ENCODE measurements around the gene ARF6.
"Not testable (repeated sequence)": the region's sequence is repeated elsewhere in the genome, so short reads cannot be mapped to it uniquely, and the experiment has no call there.

ARF6 gene

DNA sequence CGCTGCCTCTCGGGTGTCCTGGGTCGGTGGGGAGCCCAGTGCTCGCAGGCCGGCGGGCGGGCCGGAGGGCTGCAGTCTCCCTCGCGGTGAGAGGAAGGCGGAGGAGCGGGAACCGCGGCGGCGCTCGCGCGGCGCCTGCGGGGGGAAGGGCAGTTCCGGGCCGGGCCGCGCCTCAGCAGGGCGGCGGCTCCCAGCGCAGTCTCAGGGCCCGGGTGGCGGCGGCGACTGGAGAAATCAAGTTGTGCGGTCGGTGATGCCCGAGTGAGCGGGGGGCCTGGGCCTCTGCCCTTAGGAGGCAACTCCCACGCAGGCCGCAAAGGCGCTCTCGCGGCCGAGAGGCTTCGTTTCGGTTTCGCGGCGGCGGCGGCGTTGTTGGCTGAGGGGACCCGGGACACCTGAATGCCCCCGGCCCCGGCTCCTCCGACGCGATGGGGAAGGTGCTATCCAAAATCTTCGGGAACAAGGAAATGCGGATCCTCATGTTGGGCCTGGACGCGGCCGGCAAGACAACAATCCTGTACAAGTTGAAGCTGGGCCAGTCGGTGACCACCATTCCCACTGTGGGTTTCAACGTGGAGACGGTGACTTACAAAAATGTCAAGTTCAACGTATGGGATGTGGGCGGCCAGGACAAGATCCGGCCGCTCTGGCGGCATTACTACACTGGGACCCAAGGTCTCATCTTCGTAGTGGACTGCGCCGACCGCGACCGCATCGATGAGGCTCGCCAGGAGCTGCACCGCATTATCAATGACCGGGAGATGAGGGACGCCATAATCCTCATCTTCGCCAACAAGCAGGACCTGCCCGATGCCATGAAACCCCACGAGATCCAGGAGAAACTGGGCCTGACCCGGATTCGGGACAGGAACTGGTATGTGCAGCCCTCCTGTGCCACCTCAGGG, 679 bp downstream of the ARF6 start:
- Mint-ChIP-seq H3K36me3 (ENCODE audit: low read depth) (peaks cover 38% of the 10 kb centered on the region), H3K4me3 (peak overlapping the region; percentile 92 to 96 (median 96)), H3K27me3 (ENCODE audit: low read depth) (no peaks in the 10 kb centered on the region), H3K4me1 (peaks cover 42% of the 10 kb centered on the region), H3K27ac (peak overlapping the region; percentile 99 to 100 (median 100)), H3K9me3 (no peaks in the 10 kb centered on the region)
- TF ChIP-seq, protein P1, sequence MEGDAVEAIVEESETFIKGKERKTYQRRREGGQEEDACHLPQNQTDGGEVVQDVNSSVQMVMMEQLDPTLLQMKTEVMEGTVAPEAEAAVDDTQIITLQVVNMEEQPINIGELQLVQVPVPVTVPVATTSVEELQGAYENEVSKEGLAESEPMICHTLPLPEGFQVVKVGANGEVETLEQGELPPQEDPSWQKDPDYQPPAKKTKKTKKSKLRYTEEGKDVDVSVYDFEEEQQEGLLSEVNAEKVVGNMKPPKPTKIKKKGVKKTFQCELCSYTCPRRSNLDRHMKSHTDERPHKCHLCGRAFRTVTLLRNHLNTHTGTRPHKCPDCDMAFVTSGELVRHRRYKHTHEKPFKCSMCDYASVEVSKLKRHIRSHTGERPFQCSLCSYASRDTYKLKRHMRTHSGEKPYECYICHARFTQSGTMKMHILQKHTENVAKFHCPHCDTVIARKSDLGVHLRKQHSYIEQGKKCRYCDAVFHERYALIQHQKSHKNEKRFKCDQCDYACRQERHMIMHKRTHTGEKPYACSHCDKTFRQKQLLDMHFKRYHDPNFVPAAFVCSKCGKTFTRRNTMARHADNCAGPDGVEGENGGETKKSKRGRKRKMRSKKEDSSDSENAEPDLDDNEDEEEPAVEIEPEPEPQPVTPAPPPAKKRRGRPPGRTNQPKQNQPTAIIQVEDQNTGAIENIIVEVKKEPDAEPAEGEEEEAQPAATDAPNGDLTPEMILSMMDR (IDR thresholded peaks at IDR 0.05; ENCODE audit: unreplicated experiment in 3 of 3), result no peak

DNA sequence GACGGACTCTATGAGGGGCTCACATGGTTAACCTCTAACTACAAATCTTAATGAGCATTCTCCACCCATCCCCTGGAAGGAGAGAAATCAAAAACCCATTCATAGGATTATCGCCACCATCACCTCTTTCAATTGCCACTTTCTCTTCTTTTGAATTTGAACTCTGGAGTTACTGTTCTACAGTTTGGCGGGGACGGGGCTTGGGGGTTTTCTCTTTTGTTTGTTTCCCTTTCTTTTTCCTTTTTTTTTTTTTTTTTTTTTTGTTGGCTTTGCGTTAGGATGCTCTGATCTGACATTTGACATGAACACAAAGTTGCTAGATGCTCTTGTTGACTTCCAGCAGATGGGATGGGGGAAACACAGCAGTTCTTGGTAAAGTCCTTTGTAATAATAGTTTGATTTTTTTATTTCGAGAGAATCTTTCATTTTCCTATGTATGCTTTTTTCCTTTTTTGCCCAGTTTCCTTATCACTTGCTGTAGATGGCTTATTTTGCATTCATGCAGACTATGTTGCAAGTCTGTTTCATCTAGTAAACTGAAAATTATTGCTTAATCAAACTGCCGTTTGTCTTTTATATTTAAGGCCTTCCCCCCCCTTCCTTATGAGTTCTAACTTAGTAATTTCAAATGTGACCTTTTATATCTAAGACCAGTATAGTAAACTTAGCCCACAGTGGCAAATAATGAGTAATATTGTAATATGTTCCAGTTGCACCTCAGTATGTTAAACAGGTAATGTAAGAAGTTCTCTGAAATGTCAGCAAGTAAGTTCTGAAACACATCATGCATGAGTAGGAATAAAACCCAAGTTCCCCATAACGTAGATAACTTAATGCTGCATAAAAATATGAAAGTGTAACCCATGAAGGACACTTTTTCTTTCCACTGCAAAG, 1.6 kb downstream of the ARF6 start:
- H3K9me3 Mint-ChIP-seq; H3K27me3 Mint-ChIP-seq (ENCODE audit: low read depth): not testable (repeated sequence)
- H3K4me1 Mint-ChIP-seq, result peaks cover 42% of the 10 kb centered on the region
- H3K36me3 Mint-ChIP-seq (ENCODE audit: low read depth), result peaks cover 40% of the 10 kb centered on the region
- H3K4me3 Mint-ChIP-seq, result peak overlapping the region; percentile 92 to 96 (median 96)
- peak overlapping the region; percentile 80 to 100 (median 96) for H3K27ac Mint-ChIP-seq

DNA sequence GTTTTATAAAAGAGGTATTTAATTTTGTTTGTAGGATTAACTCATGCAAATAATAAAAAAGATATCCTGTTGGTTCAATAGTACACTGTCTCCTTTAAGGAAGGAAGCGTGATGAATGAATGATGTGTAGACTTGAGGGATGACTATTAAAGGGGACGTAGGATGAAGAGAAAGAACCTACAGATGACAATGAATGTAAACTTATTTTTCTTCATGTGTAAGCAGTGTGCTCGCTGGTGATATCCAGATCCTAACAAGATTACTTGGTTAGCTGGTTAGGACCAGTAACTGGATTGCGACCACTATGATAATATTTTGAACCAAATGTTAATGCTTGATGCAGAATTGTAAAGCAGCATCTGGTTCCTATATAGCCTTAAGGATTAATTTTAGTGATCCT, 2.6 kb downstream of the ARF6 start:
- peak overlapping the region in 2 of 3 experiments; percentile 7 to 31 for H3K27ac Mint-ChIP-seq
- H3K36me3 Mint-ChIP-seq (ENCODE audit: low read depth), result peaks cover 40% of the 10 kb centered on the region
- H3K27me3 Mint-ChIP-seq (ENCODE audit: low read depth), result no peaks in the 10 kb centered on the region
- no peaks in the 10 kb centered on the region for H3K9me3 Mint-ChIP-seq
- peaks cover 42% of the 10 kb centered on the region for H3K4me1 Mint-ChIP-seq
- peak overlapping the region; percentile 92 to 96 (median 96) for H3K4me3 Mint-ChIP-seq
- TF ChIP-seq, protein P1 (IDR thresholded peaks at IDR 0.05; ENCODE audit: unreplicated experiment in 3 of 3), result no peak

DNA sequence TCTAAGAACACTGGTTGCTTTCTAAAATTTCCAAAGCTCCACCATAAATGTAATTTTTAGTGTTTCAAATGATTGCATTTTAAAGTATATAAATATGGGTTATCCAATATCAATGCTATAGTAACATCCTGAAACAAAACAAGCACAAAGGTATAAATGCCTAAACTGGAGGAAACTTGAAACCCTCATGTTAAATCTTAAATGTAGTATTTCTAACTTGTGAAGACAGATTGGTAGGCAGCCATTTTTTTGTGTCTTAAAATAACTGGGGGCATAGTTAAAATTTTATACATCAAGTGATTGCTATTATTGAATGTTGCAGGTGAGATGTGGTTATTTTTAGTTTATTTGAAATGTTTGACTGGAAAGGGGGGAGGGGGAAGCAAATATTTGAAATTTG, 3.4 kb downstream of the ARF6 start:
- peaks cover 40% of the 10 kb centered on the region for H3K36me3 Mint-ChIP-seq (ENCODE audit: low read depth)
- H3K4me1 Mint-ChIP-seq, result peaks cover 42% of the 10 kb centered on the region
- H3K27me3 Mint-ChIP-seq (ENCODE audit: low read depth); H3K9me3 Mint-ChIP-seq: not testable (repeated sequence)
- H3K27ac Mint-ChIP-seq, result peak overlapping the region in 1 of 3 experiments; percentile 31
- H3K4me3 Mint-ChIP-seq, result peak overlapping the region; percentile 92 to 96 (median 96)

DNA sequence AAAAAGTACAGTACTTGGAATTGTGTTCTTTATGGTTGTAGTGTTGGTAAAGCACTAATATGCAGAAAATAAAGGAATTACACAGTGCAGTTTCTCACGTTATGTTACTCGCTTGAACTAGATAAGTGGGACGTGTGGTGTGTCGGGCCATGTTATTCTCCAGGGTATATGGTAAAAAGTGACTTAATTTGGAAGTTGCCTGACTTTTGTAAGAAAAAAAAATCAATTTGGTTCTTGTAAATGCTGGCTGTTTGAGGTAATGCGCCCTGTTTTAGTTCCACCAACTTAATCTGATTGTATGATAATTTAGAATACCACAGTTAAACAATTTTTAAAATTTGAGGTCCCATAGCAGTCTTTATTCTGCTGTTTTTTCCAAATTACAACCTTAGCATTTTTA, 4.1 kb downstream of the ARF6 start:
- Mint-ChIP-seq H3K4me3 (peak overlapping the region; percentile 55 to 73 (median 58)), H3K36me3 (ENCODE audit: low read depth) (peaks cover 40% of the 10 kb centered on the region), H3K9me3 (no peaks in the 10 kb centered on the region), H3K4me1 (peaks cover 38% of the 10 kb centered on the region), H3K27ac (peak overlapping the region in 1 of 3 experiments; percentile 42), H3K27me3 (ENCODE audit: low read depth) (no peaks in the 10 kb centered on the region)
- TF ChIP-seq, protein P1 (IDR thresholded peaks at IDR 0.05; ENCODE audit: unreplicated experiment in 3 of 3), result no peak

DNA sequence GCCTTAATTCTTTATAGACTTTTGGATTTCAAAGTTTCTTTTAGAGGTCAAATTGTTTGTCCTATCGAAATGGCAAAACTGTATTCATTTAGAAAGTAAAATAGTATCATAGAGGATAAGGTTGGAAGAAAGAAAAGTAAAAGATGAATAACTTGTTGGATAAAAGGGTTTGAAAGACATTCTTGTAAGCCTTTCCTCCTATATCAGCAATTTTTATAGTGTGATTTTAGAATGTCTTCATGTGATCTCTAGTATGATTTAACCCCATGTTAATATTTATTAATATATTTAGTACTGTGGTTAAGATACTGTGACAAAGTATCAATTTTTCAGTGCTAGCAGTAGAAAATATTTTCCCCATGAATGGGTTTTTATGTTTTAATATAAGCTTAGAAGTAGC, 4.5 kb downstream of the ARF6 start:
- Mint-ChIP-seq H3K27me3 (ENCODE audit: low read depth) (no peaks in the 10 kb centered on the region), H3K36me3 (ENCODE audit: low read depth) (peaks cover 40% of the 10 kb centered on the region)

More for the DNA sequence above, 4.5 kb downstream of the ARF6 start:
- Mint-ChIP-seq H3K9me3 (no peaks in the 10 kb centered on the region), H3K4me1 (peaks cover 34% of the 10 kb centered on the region), H3K27ac (peak overlapping the region in 1 of 3 experiments; percentile 42), H3K4me3 (peak overlapping the region; percentile 55 to 73 (median 58))
- TF ChIP-seq, protein P1 (IDR thresholded peaks at IDR 0.05; ENCODE audit: unreplicated experiment in 3 of 3), result no peak
